Fibroblast of pulmonary artery (primary cell): ENCODE data around the gene TRIM3.
"Not testable (repeated sequence)": the region's sequence is repeated elsewhere in the genome, so short reads cannot be mapped to it uniquely, and the experiment has no call there.

Experiments used
- DNase-seq: peaks from one replicate; pipeline ENCODE4 v3.0.0-alpha.2; 2010; ENCODE audit warnings: low read depth
- H3K4me3 ChIP-seq: replicated peaks from 2 replicates; pipeline ENCODE4 v1.5.1; 2011; ENCODE audit warnings: low read depth, mild to moderate bottlenecking, control low read depth, low read length, moderate library complexity
- TF ChIP-seq, protein P1 (sequence below): IDR thresholded peaks from 2 replicates; pipeline ENCODE4 v1.5.1; 2011; ENCODE audit warnings: mild to moderate bottlenecking, control low read depth, low read length, inconsistent platforms; ENCODE audit errors: missing control alignments

Gene TRIM3

GRCh38 chr11:6473451-6474412 is at the start of gene TRIM3:
Gene TRIM3 (minus strand): TSS chr11:6473941. CDS start chr11:6465695, 8,246 bp downstream.
- DNase-seq = peak; percentile 86
- TF ChIP-seq, protein P1, sequence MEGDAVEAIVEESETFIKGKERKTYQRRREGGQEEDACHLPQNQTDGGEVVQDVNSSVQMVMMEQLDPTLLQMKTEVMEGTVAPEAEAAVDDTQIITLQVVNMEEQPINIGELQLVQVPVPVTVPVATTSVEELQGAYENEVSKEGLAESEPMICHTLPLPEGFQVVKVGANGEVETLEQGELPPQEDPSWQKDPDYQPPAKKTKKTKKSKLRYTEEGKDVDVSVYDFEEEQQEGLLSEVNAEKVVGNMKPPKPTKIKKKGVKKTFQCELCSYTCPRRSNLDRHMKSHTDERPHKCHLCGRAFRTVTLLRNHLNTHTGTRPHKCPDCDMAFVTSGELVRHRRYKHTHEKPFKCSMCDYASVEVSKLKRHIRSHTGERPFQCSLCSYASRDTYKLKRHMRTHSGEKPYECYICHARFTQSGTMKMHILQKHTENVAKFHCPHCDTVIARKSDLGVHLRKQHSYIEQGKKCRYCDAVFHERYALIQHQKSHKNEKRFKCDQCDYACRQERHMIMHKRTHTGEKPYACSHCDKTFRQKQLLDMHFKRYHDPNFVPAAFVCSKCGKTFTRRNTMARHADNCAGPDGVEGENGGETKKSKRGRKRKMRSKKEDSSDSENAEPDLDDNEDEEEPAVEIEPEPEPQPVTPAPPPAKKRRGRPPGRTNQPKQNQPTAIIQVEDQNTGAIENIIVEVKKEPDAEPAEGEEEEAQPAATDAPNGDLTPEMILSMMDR = peak; percentile 42
- peak within 1 kb of the TSS; percentile 87 for H3K4me3 ChIP-seq

GRCh38 chr11:6523253-6523652 is 49.5 kb upstream of the TRIM3 start:
- no peak overlapping the region for H3K4me3 ChIP-seq
- TF ChIP-seq, protein P1 = no peak
- peak; percentile 39 for DNase-seq

GRCh38 chr11:6521946-6522345 is 48.2 kb upstream of the TRIM3 start:
- H3K4me3 ChIP-seq, DNase-seq: not testable (repeated sequence)

- no peak overlapping the region for H3K4me3 ChIP-seq
- no peak for DNase-seq
- TF ChIP-seq, protein P1 = no peak
Measured at GRCh38 chr11:6520265-6520664, 46.5 kb upstream of the TRIM3 start.

GRCh38 chr11:6516865-6517264 is 43.1 kb upstream of the TRIM3 start:
- DNase-seq = no peak
- TF ChIP-seq, protein P1 = no peak
- no peak overlapping the region for H3K4me3 ChIP-seq

DNA sequence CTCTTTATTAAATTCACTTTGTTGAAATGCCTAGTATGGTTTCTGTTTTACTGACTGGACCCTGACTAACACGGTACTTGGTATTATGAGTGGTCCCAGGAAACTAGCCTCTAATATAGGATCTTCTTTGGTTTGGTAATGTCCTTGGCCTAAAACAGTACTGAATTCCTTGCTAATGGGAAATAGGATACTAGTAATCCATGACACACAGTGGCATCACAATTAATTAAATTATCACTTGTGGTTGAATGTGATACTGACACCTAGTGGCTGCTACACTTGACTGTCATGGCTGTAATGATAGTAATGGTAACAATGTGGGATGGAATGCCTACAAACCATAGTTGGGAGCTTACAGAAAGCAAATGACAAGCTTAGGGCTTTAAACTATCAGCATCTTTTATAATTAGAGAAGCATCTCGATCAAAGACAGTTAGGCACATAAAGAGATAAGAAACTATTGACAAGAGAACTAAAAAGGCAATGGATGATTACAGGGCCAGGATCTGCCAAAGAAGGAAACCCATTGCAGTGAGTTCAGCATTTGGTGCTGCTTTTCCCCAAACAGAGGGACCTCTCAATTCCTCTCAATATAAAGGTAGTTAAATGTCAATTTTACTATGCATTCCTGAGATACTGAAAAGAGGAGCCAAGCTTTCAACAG is 32.0 kb upstream of the TRIM3 start:
- TF ChIP-seq, protein P1 = peak; percentile 80
- H3K4me3 ChIP-seq = no peak overlapping the region
- peak; percentile 74 for DNase-seq

- H3K4me3 ChIP-seq = no peak overlapping the region
- TF ChIP-seq, protein P1 = no peak
- no peak for DNase-seq
Measured at GRCh38 chr11:6504166-6504565, 30.4 kb upstream of the TRIM3 start.
